ENCODE measurements around the gene ZFHX3. TPM values are rescaled to one million over a fixed set of nuclear protein-coding genes. Genes with fewer than 3 reads are reported as not detected.

Gene ZFHX3
- total and polyA plus RNA-seq, 2 of the 8 experiments (the other 6 are each of a cell fraction or from before 2014, with no cell fraction given), result 0.08 to 0.99 TPM

- Histone ChIP-seq H3K4me2 (ENCODE audit: insufficient read depth in 1 of 2, low read depth in 2 of 2, low read length in 2 of 2) (no peak overlapping the region), H2AK5ac (ENCODE audit: low read depth, low read length) (no peak overlapping the region), H4K20me1 (replicated peaks in 1 of 2; ENCODE audit: control insufficient read depth in 1 of 2, insufficient read depth in 2 of 2, low read length in 2 of 2) (no peaks in the 10 kb centered on the region), H3K27me3 (replicated peaks in 1 of 4; ENCODE audit: control insufficient read depth in 3 of 4, extremely low read depth in 1 of 4, insufficient read depth in 3 of 4, low read length in 3 of 4) (no peaks in the 10 kb centered on the region), H2AFZ (ENCODE audit: low read length) (no peak overlapping the region), H2BK12ac (ENCODE audit: low read depth, low read length) (no peak overlapping the region), H3K4ac (replicated peaks; ENCODE audit: insufficient read length, low read depth, low read length) (no peak overlapping the region), H3K9ac (replicated peaks in 1 of 4; ENCODE audit: extremely low read depth in 1 of 4, low read depth in 3 of 4, low read length in 3 of 4) (no peak overlapping the region), H2BK5ac (ENCODE audit: low read depth, low read length) (no peak overlapping the region), H3K79me1 (ENCODE audit: low read depth, low read length) (no peaks in the 10 kb centered on the region), H3K23me2 (ENCODE audit: low read depth, low read length) (no peaks in the 10 kb centered on the region), H3K56ac (replicated peaks; ENCODE audit: insufficient read length, low read depth, low read length) (no peak overlapping the region), H2BK15ac (ENCODE audit: low read length) (no peak overlapping the region), H3K79me2 (ENCODE audit: control insufficient read depth in 1 of 2, insufficient read depth in 2 of 2, low read length in 2 of 2) (no peaks in the 10 kb centered on the region), H3K23ac (ENCODE audit: insufficient read length) (no peak overlapping the region), H2BK20ac (ENCODE audit: low read length) (no peak overlapping the region), H3K27ac (ENCODE audit: low read depth, low read length) (no peak overlapping the region), H4K91ac (replicated peaks; ENCODE audit: insufficient read length, low read length) (no peak overlapping the region), H3K36me3 (ENCODE audit: control insufficient read depth in 2 of 4, insufficient read depth in 4 of 4, low read length in 3 of 4) (no peaks in the 10 kb centered on the region), H3K4me3 (ENCODE audit: extremely low read depth in 1 of 4, insufficient read depth in 2 of 4, low read depth in 3 of 4, low read length in 4 of 4) (no peak overlapping the region), H2BK120ac (replicated peaks; ENCODE audit: low read depth, low read length) (no peak overlapping the region), H4K8ac (ENCODE audit: extremely low read depth, insufficient read depth, low read length) (no peak overlapping the region), H3K4me1 (replicated peaks in 1 of 4; ENCODE audit: control insufficient read depth in 3 of 4, insufficient read depth in 4 of 4, low read length in 3 of 4) (no peaks in the 10 kb centered on the region), H3K9me3 (ENCODE audit: insufficient read depth in 2 of 2, low read depth in 1 of 2, low read length in 1 of 2) (no peaks in the 10 kb centered on the region), H4K5ac (ENCODE audit: insufficient read length, low read depth, low read length) (no peak overlapping the region), H3K18ac (ENCODE audit: extremely low read depth, low read length) (no peak overlapping the region), H3K14ac (ENCODE audit: insufficient read length) (no peak overlapping the region)
- POLR2A ChIA-PET (ENCODE audit: partially characterized antibody), result no interaction called here
- FAIRE-seq, result no peak
- 92% methylated on average over 6 of the region's 6 CpGs; no CpG with 5 or more reads in 1 of the 2 experiments for WGBS, 2 experiments (ENCODE audit: extremely low coverage in 1 of 2, insufficient coverage in 1 of 2, insufficient read length in 1 of 2, insufficient replicate concordance in 2 of 2, low coverage in 1 of 2, low lambda C conversion rate in 2 of 2, missing lambda C conversion rate in 1 of 2)
- CTCF ChIA-PET (ENCODE audit: partially characterized antibody), result interaction anchor here (0.8 to 2.6 kb wide), 17 partner anchors 8 to 624 kb away, joined by 3 to 18 read pairs (median 6); no protein-coding TSS in a partner anchor
- no peak for DNase-seq (ENCODE audit: low read depth in 1 of 2, low spot score in 2 of 2)
- TF ChIP-seq TAF1 (IDR thresholded peaks at IDR 0.05; ENCODE audit: low read depth, low read length) (no peak), CBX5 (IDR thresholded peaks at IDR 0.05; ENCODE audit: low read depth, low read length) (no peak)
Observed at GRCh38 chr16:72819345-72819744, 228.6 kb downstream of the ZFHX3 start.
